ENCODE data around the gene RAD51B. TPM values are rescaled to one million over a fixed set of nuclear protein-coding genes. Genes with fewer than 3 reads are reported as not detected.

RAD51B gene
- total RNA-seq, 2 donors from 2014 or later, result 22.8 to 33.8 TPM

DNA sequence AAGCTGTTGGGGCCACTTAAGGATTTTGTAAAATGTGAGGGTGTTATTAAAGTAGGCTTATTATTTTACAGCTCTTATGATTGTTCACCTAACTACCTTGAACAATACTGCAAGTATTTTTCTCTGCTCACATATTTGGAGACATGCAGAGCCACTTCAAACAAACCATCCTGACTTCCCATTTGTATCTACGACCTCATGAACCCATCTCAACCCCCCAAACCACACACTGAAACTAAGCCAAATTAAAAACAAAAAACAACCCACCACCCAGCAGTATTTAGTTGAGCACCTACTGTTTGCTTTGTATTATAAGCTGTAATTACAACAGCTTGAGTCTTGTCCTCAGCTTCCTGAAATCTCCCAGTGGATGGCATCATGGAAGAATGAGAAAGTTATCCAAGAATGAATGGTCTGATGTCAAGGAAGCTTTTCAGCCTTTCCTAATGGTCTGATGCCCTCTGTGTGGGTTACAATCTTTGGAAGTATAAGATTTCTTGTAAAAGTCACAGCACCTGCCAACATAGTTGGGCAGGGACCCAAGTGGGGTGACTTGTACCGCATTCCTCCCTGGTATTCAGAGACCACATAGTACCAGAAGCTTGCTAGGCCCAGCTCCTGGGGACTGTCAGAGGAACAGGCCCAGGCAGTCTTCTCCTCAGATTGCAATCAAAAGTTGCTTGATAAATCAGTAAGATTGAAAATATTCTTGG, 556.6 kb downstream of the RAD51B start:
- no peaks in the 10 kb centered on the region for H3K27me3 Mint-ChIP-seq (ENCODE audit: insufficient read depth)
- H3K27ac Mint-ChIP-seq, result no peak overlapping the region
- TF ChIP-seq, protein P1, sequence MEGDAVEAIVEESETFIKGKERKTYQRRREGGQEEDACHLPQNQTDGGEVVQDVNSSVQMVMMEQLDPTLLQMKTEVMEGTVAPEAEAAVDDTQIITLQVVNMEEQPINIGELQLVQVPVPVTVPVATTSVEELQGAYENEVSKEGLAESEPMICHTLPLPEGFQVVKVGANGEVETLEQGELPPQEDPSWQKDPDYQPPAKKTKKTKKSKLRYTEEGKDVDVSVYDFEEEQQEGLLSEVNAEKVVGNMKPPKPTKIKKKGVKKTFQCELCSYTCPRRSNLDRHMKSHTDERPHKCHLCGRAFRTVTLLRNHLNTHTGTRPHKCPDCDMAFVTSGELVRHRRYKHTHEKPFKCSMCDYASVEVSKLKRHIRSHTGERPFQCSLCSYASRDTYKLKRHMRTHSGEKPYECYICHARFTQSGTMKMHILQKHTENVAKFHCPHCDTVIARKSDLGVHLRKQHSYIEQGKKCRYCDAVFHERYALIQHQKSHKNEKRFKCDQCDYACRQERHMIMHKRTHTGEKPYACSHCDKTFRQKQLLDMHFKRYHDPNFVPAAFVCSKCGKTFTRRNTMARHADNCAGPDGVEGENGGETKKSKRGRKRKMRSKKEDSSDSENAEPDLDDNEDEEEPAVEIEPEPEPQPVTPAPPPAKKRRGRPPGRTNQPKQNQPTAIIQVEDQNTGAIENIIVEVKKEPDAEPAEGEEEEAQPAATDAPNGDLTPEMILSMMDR (conservative IDR thresholded peaks at IDR 0.05), result no peak
- no peaks in the 10 kb centered on the region for H3K36me3 Mint-ChIP-seq (ENCODE audit: low read depth)
- no peak overlapping the region for H3K9ac ChIP-seq (ENCODE audit: extremely low read depth, low read length, poor library complexity, severe bottlenecking)
- H3K4me3 ChIP-seq (ENCODE audit: low read length), result no peak overlapping the region
- peaks cover 26% of the 10 kb centered on the region for H3K4me1 Mint-ChIP-seq
- peaks cover 7% of the 10 kb centered on the region for H3K9me3 ChIP-seq (ENCODE audit: control insufficient read depth, low read length)
- H3K4me1 ChIP-seq (ENCODE audit: control insufficient read depth, insufficient read depth, low read length), result no peaks in the 10 kb centered on the region
- WGBS, 2 experiments (ENCODE audit: insufficient coverage in 1 of 2, insufficient read length in 1 of 2), result 92% methylated on average over 2 of the region's 2 CpGs; no CpG with 5 or more reads in 1 of the 2 experiments
- no peak overlapping the region for H3K4me3 Mint-ChIP-seq
- no peak for DNase-seq
- H3K27ac ChIP-seq (ENCODE audit: low read depth, low read length), result no peak overlapping the region
- no peaks in the 10 kb centered on the region for H3K36me3 ChIP-seq (ENCODE audit: control insufficient read depth, insufficient read depth, low read length)
- no peaks in the 10 kb centered on the region for H3K27me3 ChIP-seq (ENCODE audit: control insufficient read depth, insufficient read depth, low read length, poor library complexity, severe bottlenecking)
- peaks cover 6% of the 10 kb centered on the region for H3K9me3 Mint-ChIP-seq

DNA sequence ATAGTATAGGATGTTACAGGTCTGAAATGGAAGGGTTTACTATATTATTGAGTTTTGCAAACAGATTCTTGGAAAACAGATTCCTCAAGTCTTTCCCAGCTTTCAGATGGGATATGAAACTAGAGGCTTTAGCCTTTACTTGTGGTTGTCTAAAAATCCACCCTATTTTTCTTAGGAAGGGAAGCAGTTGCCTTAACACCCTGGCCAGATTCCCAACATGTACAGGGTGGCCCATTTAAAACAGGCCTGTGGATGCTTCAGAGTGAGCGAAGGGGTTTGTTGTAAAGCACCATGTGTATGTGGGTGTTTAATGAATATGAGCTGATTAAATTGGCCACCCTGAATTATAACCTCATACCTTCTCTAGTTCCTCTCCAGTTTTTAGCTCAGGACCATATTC, 557.4 kb downstream of the RAD51B start:
- H3K4me3 Mint-ChIP-seq, result no peak overlapping the region
- 100% methylated on average over 1 of the region's 1 CpG; no CpG with 5 or more reads in 1 of the 2 experiments for WGBS, 2 experiments (ENCODE audit: insufficient coverage in 1 of 2, insufficient read length in 1 of 2)
- no peaks in the 10 kb centered on the region for H3K27me3 Mint-ChIP-seq (ENCODE audit: insufficient read depth)
- Histone ChIP-seq H3K9me3 (ENCODE audit: control insufficient read depth, low read length) (peaks cover 7% of the 10 kb centered on the region), H3K36me3 (ENCODE audit: control insufficient read depth, insufficient read depth, low read length) (no peaks in the 10 kb centered on the region), H3K27me3 (ENCODE audit: control insufficient read depth, insufficient read depth, low read length, poor library complexity, severe bottlenecking) (no peaks in the 10 kb centered on the region), H3K9ac (ENCODE audit: extremely low read depth, low read length, poor library complexity, severe bottlenecking) (no peak overlapping the region), H3K4me1 (ENCODE audit: control insufficient read depth, insufficient read depth, low read length) (peaks cover under 1% of the 10 kb centered on the region), H3K4me3 (ENCODE audit: low read length) (no peak overlapping the region), H3K27ac (ENCODE audit: low read depth, low read length) (peak overlapping the region; percentile 73)
- peaks cover 6% of the 10 kb centered on the region for H3K9me3 Mint-ChIP-seq
- TF ChIP-seq, protein P1 (conservative IDR thresholded peaks at IDR 0.05), result no peak
- DNase-seq, result no peak
- H3K36me3 Mint-ChIP-seq (ENCODE audit: low read depth), result no peaks in the 10 kb centered on the region
- H3K4me1 Mint-ChIP-seq, result peaks cover 23% of the 10 kb centered on the region
- H3K27ac Mint-ChIP-seq, result no peak overlapping the region

GRCh38 chr14:68377459-68377858, 557.9 kb downstream of the RAD51B start:
- Histone ChIP-seq H3K4me1 (ENCODE audit: control insufficient read depth, insufficient read depth, low read length) (peaks cover 3% of the 10 kb centered on the region), H3K9me3 (ENCODE audit: control insufficient read depth, low read length) (peaks cover 7% of the 10 kb centered on the region), H3K27me3 (ENCODE audit: control insufficient read depth, insufficient read depth, low read length, poor library complexity, severe bottlenecking) (no peaks in the 10 kb centered on the region), H3K36me3 (ENCODE audit: control insufficient read depth, insufficient read depth, low read length) (no peaks in the 10 kb centered on the region), H3K27ac (ENCODE audit: low read depth, low read length) (no peak overlapping the region), H3K4me3 (ENCODE audit: low read length) (no peak overlapping the region), H3K9ac (ENCODE audit: extremely low read depth, low read length, poor library complexity, severe bottlenecking) (no peak overlapping the region)
- Mint-ChIP-seq H3K27ac (no peak overlapping the region), H3K36me3 (ENCODE audit: low read depth) (no peaks in the 10 kb centered on the region), H3K4me1 (peaks cover 21% of the 10 kb centered on the region), H3K4me3 (no peak overlapping the region), H3K27me3 (ENCODE audit: insufficient read depth) (no peaks in the 10 kb centered on the region), H3K9me3 (peaks cover 6% of the 10 kb centered on the region)
- TF ChIP-seq, protein P1 (conservative IDR thresholded peaks at IDR 0.05), result no peak
- no peak for DNase-seq
- 67 to 78% methylated on average over 1 to 8 of the region's 8 CpGs for WGBS, 2 experiments (ENCODE audit: insufficient coverage in 1 of 2, insufficient read length in 1 of 2)

All from endodermal cell (in vitro differentiated cells).